GM23338 (cell line): ENCODE results near the gene SHLD2. TPM values are rescaled to one million over a fixed set of nuclear protein-coding genes. Genes with fewer than 3 reads are reported as not detected.

Experiments used
- ATAC-seq: fragments of 200-7000 bp; cut with Tn5 transposase; 3 replicates; pipeline ENCODE4 v1.9.1; 2020
- DNase-seq: peaks from one replicate; pipeline ENCODE4 v3.0.0-alpha.2; 2015; ENCODE audit warnings: low spot score
- H2AFZ ChIP-seq: fragments of 200-600 bp; sonication (generic); 2 replicates; pipeline ENCODE4 v1.8.0; 2016; ENCODE audit warnings: antibody characterized with exemption, mild to moderate bottlenecking, moderate library complexity
- H3F3A ChIP-seq: fragments of 200-600 bp; sonication (generic); replicated peaks from 2 replicates; pipeline ENCODE4 v1.8.0; 2017; ENCODE audit warnings: antibody characterized with exemption, mixed run types, low read depth
- H3K27ac ChIP-seq: fragments of 200-600 bp; sonication (generic); 2 replicates; pipeline ENCODE4 v1.6.1; 2016; ENCODE audit warnings: low read depth
- H3K27me3 ChIP-seq: fragments of 200-600 bp; sonication (generic); 2 replicates; pipeline ENCODE4 v1.8.0; 2016; ENCODE audit warnings: mild to moderate bottlenecking, mixed run types, moderate library complexity; ENCODE audit not compliant: insufficient read depth
- H3K36me3 ChIP-seq: fragments of 200-600 bp; sonication (generic); 2 replicates; pipeline ENCODE4 v1.8.0; 2016; ENCODE audit warnings: mild to moderate bottlenecking; ENCODE audit not compliant: insufficient read depth
- H3K4me1 ChIP-seq: fragments of 200-600 bp; sonication (generic); 2 replicates; pipeline ENCODE4 v1.8.0; 2016; ENCODE audit warnings: mild to moderate bottlenecking, moderate library complexity; ENCODE audit not compliant: insufficient read depth
- H3K4me2 ChIP-seq: fragments of 200-600 bp; sonication (generic); 2 replicates; pipeline ENCODE4 v1.7.1; 2017; ENCODE audit warnings: mixed run types
- H3K4me3 ChIP-seq: fragments of 200-600 bp; sonication (generic); 2 replicates; pipeline ENCODE4 v1.6.1; 2016; ENCODE audit warnings: mixed run types
- H3K79me2 ChIP-seq: fragments of 200-600 bp; sonication (generic); replicated peaks from 2 replicates; pipeline ENCODE4 v1.8.0; 2017; ENCODE audit warnings: mild to moderate bottlenecking; ENCODE audit not compliant: insufficient read depth
- H3K9me2 ChIP-seq: fragments of 200-600 bp; sonication (generic); 2 replicates; pipeline ENCODE4 v1.8.0; 2017; ENCODE audit not compliant: insufficient read depth
- H4K20me1 ChIP-seq: fragments of 200-600 bp; sonication (generic); replicated peaks from 2 replicates; pipeline ENCODE4 v1.8.0; 2017; ENCODE audit warnings: mild to moderate bottlenecking; ENCODE audit not compliant: insufficient read depth
- H3K27ac Mint-ChIP-seq: 2 replicates; pipeline ENCODE4 v1.8.0; 2020; ENCODE audit warnings: inconsistent platforms, mild to moderate bottlenecking, moderate library complexity, mixed read lengths
- H3K27me3 Mint-ChIP-seq: 3 replicates; pipeline ENCODE4 v1.8.0; 2022; ENCODE audit warnings: low read depth, mild to moderate bottlenecking, moderate library complexity, mixed read lengths, inconsistent platforms; ENCODE audit not compliant: insufficient read depth, poor library complexity
- H3K36me3 Mint-ChIP-seq: 3 replicates; pipeline ENCODE4 v1.8.0; 2021; ENCODE audit warnings: low read depth, mild to moderate bottlenecking, inconsistent platforms, moderate library complexity, mixed read lengths
- H3K4me1 Mint-ChIP-seq: 3 replicates; pipeline ENCODE4 v1.8.0; 2020; ENCODE audit warnings: mild to moderate bottlenecking, inconsistent platforms, mixed read lengths
- H3K4me3 Mint-ChIP-seq: 3 replicates; pipeline ENCODE4 v1.8.0; 2021; ENCODE audit warnings: moderate library complexity, mild to moderate bottlenecking, inconsistent platforms, mixed read lengths
- H3K9me3 Mint-ChIP-seq: 3 replicates; pipeline ENCODE4 v1.8.0; 2020; ENCODE audit warnings: moderate library complexity, mild to moderate bottlenecking, inconsistent platforms, mixed read lengths
- CTCF ChIP-seq, 2 experiments: fragments of 200-600 bp in 1 of 2; sonication (generic) in 1 of 2; conservative IDR thresholded peaks; 2 replicates each; pipeline versions ENCODE4 v1.5.1 to v1.6.1; 2016 to 2017; ENCODE audit warnings: antibody characterized with exemption in 2 of 2, low read depth in 2 of 2, mild to moderate bottlenecking in 2 of 2, moderate library complexity in 1 of 2
- EZH2phosphoT487 ChIP-seq: fragments of 200-600 bp; sonication (generic); IDR thresholded peaks from one replicate; pipeline ENCODE4 v1.8.1; 2018; ENCODE audit warnings: antibody characterized with exemption; ENCODE audit not compliant: unreplicated experiment
- POLR2AphosphoS5 ChIP-seq: IDR thresholded peaks from 2 replicates; pipeline ENCODE4 v1.6.1; 2016; ENCODE audit warnings: antibody characterized with exemption, low read depth
- STAT1 ChIP-seq: IDR thresholded peaks from one replicate; pipeline ENCODE4 v1.6.1; 2016; ENCODE audit warnings: antibody characterized with exemption; ENCODE audit not compliant: unreplicated experiment
- ZNF114 ChIP-seq: fragments of 250-450 bp; sonication (Bioruptor Pico); IDR thresholded peaks from 2 replicates; pipeline ENCODE4 v1.5.0; 2020; ENCODE audit warnings: mild to moderate bottlenecking, moderate library complexity
- ZNF462 ChIP-seq: fragments of 250-450 bp; sonication (Bioruptor Pico); IDR thresholded peaks from 2 replicates; pipeline ENCODE4 v1.5.0; 2020; ENCODE audit warnings: mild to moderate bottlenecking, moderate library complexity
- polyA plus RNA-seq: library from polyadenylated mRNA; unstranded; fragments of >200 nt; fragmentation: Nextera tagmentation; extraction: Ambion mirVana; gene quantifications from 2 replicates; pipeline ENCODE4 v1.2.1, GENCODE V29; 2016
- total RNA-seq: library from RNA; depleted of rRNA; stranded (reverse); fragments of >200 nt; shearing (Covaris generic); gene quantifications from 2 replicates; pipeline ENCODE4 v1.2.3, GENCODE V29; 2014

SHLD2 gene
- total and polyA plus RNA-seq, 2 experiments from 2014 or later = 13.9 to 34.2 TPM

DNA sequence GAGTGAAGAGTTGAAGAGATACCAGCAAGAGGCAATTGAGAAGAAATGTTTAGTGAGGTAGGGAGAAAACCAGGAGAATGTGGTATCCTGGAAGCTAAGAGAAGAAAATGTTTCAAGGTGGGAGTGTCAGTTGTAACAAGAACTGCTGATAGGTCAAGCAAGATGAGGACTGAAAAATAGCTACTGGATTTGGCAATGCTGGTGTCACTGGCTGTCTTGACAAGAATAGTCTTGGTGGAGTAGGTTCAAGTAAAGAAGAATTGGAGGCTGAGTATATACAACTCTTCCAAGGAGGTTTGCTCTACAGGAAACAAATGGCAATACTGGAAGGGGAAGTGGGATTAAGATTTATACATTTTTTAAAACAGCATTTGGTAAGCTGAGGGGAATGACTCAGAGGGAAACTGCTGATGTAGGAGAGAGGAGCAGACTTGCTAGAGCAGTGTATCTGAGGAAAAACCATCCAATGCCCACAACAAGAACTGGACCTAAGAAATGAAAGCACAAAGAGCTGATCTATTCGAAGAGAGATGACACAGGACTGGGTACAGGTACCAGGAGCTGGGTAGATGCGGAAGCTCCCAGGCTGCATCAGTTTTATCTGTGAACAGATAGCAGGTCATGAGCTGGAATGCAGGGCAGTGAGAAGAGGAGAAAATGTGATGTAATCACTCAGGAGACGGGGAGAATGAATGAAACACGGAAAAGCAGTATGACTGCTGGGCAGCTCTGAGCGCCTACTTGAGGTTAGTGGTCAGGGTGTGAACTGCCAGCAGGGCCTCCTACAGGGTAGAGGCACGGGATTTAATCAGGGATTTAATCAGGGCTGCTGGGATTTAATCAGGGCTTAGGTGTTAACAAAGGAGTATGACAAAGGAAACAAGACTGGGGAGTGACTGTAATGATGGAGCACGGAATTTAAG, 40.4 kb upstream of the SHLD2 start:
- H3K27me3 Mint-ChIP-seq = no peaks in the 10 kb centered on the region
- H3K4me3 ChIP-seq = no peak overlapping the region
- peaks cover 51% of the 10 kb centered on the region for H3K36me3 Mint-ChIP-seq
- H3F3A ChIP-seq = 0 out of 2 replicates have a peak, but pooled peaks cover 4% of the 10 kb centered on the region
- peak overlapping the region; percentile 59; the same call in 1 of the 2 replicates for H3K27ac ChIP-seq
- peaks cover 39% of the 10 kb centered on the region for H3K36me3 ChIP-seq
- H3K79me2 ChIP-seq = no peaks in the 10 kb centered on the region
- no peak overlapping the region for H3K4me3 Mint-ChIP-seq
- no peak overlapping the region for H3K27ac Mint-ChIP-seq
- no peaks in the 10 kb centered on the region for H3K4me1 ChIP-seq
- TF ChIP-seq CTCF (conservative IDR thresholded peaks at IDR 0.05; ENCODE audit: low read depth in 2 of 2) (peak; percentile 14 to 15; a peak in 2 of 4 replicates), STAT1 (no peak)
- no peaks in the 10 kb centered on the region for H3K27me3 ChIP-seq
- H2AFZ ChIP-seq = no peak overlapping the region
- no peak overlapping the region for H3K4me2 ChIP-seq
- H3K4me1 Mint-ChIP-seq = no peaks in the 10 kb centered on the region
- peaks cover 5% of the 10 kb centered on the region for H4K20me1 ChIP-seq
- H3K9me3 Mint-ChIP-seq = no peaks in the 10 kb centered on the region
- H3K9me2 ChIP-seq = no peaks in the 10 kb centered on the region
- peak; percentile 48 for DNase-seq
- ATAC-seq = peak; percentile 86

GRCh38 chr10:87058171-87058570, 36.8 kb upstream of the SHLD2 start:
- no peak overlapping the region for H3K4me2 ChIP-seq
- 0 out of 2 replicates have a peak, but pooled peaks cover 4% of the 10 kb centered on the region for H3F3A ChIP-seq
- H3K27ac ChIP-seq = no peak overlapping the region
- H3K36me3 ChIP-seq = peaks cover 55% of the 10 kb centered on the region
- H3K4me3 Mint-ChIP-seq = no peak overlapping the region
- peaks cover 56% of the 10 kb centered on the region for H3K36me3 Mint-ChIP-seq
- no peaks in the 10 kb centered on the region for H3K27me3 ChIP-seq
- no peaks in the 10 kb centered on the region for H3K9me3 Mint-ChIP-seq
- no peak overlapping the region for H3K4me3 ChIP-seq
- H3K9me2 ChIP-seq = no peaks in the 10 kb centered on the region
- H3K4me1 Mint-ChIP-seq = no peaks in the 10 kb centered on the region
- DNase-seq = no peak
- H3K27me3 Mint-ChIP-seq = no peaks in the 10 kb centered on the region
- no peak for ATAC-seq
- no peaks in the 10 kb centered on the region for H3K79me2 ChIP-seq
- TF ChIP-seq ZNF462 (no peak), EZH2phosphoT487 (no peak), POLR2AphosphoS5 (no peak), ZNF114 (CRISPR knock-in tag) (no peak)
- no peak overlapping the region for H2AFZ ChIP-seq
- no peaks in the 10 kb centered on the region for H3K4me1 ChIP-seq
- H4K20me1 ChIP-seq = peaks cover 5% of the 10 kb centered on the region
- no peak overlapping the region for H3K27ac Mint-ChIP-seq
